Adrenal gland (tissue), 5 donors: ENCODE measurements around the gene PRDM16.

Experiments
- POLR2A ChIP-seq, 2 donors: fragments of 450-650 bp; IDR thresholded peaks; one replicate each; pipeline ENCODE4 v1.6.1; 2017; ENCODE audit warnings: antibody characterized with exemption in 2 of 2, mild to moderate bottlenecking in 2 of 2, moderate library complexity in 1 of 2
- TF ChIP-seq, protein P1 (sequence below), 6 experiments: fragments of 450-650 bp in 4 of 6; fragments of 200-600 bp in 2 of 6; sonication (generic) in 1 of 6; IDR thresholded peaks; 1 replicate in 5 of 6; 2 replicates in 1 of 6; pipeline versions ENCODE4 v1.5.1 to v1.8.0; 2016 to 2021; ENCODE audit warnings: antibody characterized with exemption in 6 of 6, mild to moderate bottlenecking in 2 of 6, moderate library complexity in 1 of 6
- donor health status: DM: no; HTN: no; CAD: no.

- TF ChIP-seq, protein P1, sequence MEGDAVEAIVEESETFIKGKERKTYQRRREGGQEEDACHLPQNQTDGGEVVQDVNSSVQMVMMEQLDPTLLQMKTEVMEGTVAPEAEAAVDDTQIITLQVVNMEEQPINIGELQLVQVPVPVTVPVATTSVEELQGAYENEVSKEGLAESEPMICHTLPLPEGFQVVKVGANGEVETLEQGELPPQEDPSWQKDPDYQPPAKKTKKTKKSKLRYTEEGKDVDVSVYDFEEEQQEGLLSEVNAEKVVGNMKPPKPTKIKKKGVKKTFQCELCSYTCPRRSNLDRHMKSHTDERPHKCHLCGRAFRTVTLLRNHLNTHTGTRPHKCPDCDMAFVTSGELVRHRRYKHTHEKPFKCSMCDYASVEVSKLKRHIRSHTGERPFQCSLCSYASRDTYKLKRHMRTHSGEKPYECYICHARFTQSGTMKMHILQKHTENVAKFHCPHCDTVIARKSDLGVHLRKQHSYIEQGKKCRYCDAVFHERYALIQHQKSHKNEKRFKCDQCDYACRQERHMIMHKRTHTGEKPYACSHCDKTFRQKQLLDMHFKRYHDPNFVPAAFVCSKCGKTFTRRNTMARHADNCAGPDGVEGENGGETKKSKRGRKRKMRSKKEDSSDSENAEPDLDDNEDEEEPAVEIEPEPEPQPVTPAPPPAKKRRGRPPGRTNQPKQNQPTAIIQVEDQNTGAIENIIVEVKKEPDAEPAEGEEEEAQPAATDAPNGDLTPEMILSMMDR (IDR thresholded peaks at IDR 0.05), result no peak
- TF ChIP-seq POLR2A (IDR thresholded peaks at IDR 0.05), result no peak
Measured at GRCh38 chr1:3205815-3206214, 136.8 kb downstream of the PRDM16 start.
